ENCODE data around the gene DGLUCY.

The DGLUCY gene

GRCh38 chr14:91271639-91272038 is 157.8 kb downstream of the DGLUCY start:
- TF ChIP-seq CTCF (IDR thresholded peaks at IDR 0.05; ENCODE audit: unreplicated experiment in 3 of 3) = no peak
- Mint-ChIP-seq H3K36me3 (ENCODE audit: low read depth) (peaks cover 13% of the 10 kb centered on the region), H3K27ac (no peak overlapping the region), H3K9me3 (no peaks in the 10 kb centered on the region), H3K27me3 (ENCODE audit: low read depth) (peaks cover 3% of the 10 kb centered on the region), H3K4me3 (no peak overlapping the region), H3K4me1 (peaks cover 11% of the 10 kb centered on the region)

GRCh38 chr14:91272341-91273272 is 158.7 kb downstream of the DGLUCY start:
- H3K4me1 Mint-ChIP-seq = peaks cover 11% of the 10 kb centered on the region
- H3K9me3 Mint-ChIP-seq = no peaks in the 10 kb centered on the region
- no peak overlapping the region for H3K4me3 Mint-ChIP-seq
- peaks cover 3% of the 10 kb centered on the region for H3K27me3 Mint-ChIP-seq (ENCODE audit: low read depth)
- H3K27ac Mint-ChIP-seq = no peak overlapping the region
- H3K36me3 Mint-ChIP-seq (ENCODE audit: low read depth) = peaks cover 14% of the 10 kb centered on the region
- TF ChIP-seq CTCF (IDR thresholded peaks at IDR 0.05; ENCODE audit: unreplicated experiment in 3 of 3) = no peak

GRCh38 chr14:91273273-91273884 is 159.5 kb downstream of the DGLUCY start:
- H3K36me3 Mint-ChIP-seq (ENCODE audit: low read depth) = peaks cover 14% of the 10 kb centered on the region

GRCh38 chr14:91273885-91274273 is 160.0 kb downstream of the DGLUCY start:
- Mint-ChIP-seq H3K4me3 (no peak overlapping the region), H3K27ac (no peak overlapping the region), H3K4me1 (peaks cover 11% of the 10 kb centered on the region), H3K9me3 (no peaks in the 10 kb centered on the region), H3K36me3 (ENCODE audit: low read depth) (peaks cover 14% of the 10 kb centered on the region), H3K27me3 (ENCODE audit: low read depth) (peaks cover 3% of the 10 kb centered on the region)
- TF ChIP-seq CTCF (IDR thresholded peaks at IDR 0.05; ENCODE audit: unreplicated experiment in 3 of 3) = no peak

More at GRCh38 chr14:91273273-91273884, 159.5 kb downstream of the DGLUCY start:
- H3K4me3 Mint-ChIP-seq = no peak overlapping the region
- TF ChIP-seq CTCF (IDR thresholded peaks at IDR 0.05; ENCODE audit: unreplicated experiment in 3 of 3) = no peak
- no peaks in the 10 kb centered on the region for H3K9me3 Mint-ChIP-seq
- no peak overlapping the region for H3K27ac Mint-ChIP-seq
- H3K27me3 Mint-ChIP-seq (ENCODE audit: low read depth) = peaks cover 3% of the 10 kb centered on the region
- H3K4me1 Mint-ChIP-seq = peaks cover 11% of the 10 kb centered on the region

- Mint-ChIP-seq H3K27me3 (ENCODE audit: low read depth) (peaks cover 3% of the 10 kb centered on the region), H3K4me1 (peaks cover 2% of the 10 kb centered on the region), H3K9me3 (no peaks in the 10 kb centered on the region), H3K27ac (no peak overlapping the region), H3K36me3 (ENCODE audit: low read depth) (peaks cover 13% of the 10 kb centered on the region), H3K4me3 (no peak overlapping the region)
- TF ChIP-seq CTCF (IDR thresholded peaks at IDR 0.05; ENCODE audit: unreplicated experiment in 3 of 3) = no peak
These were observed 160.9 kb downstream of the DGLUCY start for GRCh38 chr14:91274796-91275195.
